Hepatic stellate cell (primary cell): ENCODE data around the gene EXD3.
"Not testable (repeated sequence)": the region's sequence is repeated elsewhere in the genome, so short reads cannot be mapped to it uniquely, and the experiment has no call there.

Experiments used
- DNase-seq: peaks from one replicate; pipeline ENCODE4 v3.0.0; 2011; ENCODE audit warnings: low spot score

Gene EXD3

GRCh38 chr9:137393176-137394150 is 29.5 kb downstream of the EXD3 start:
- no peak for DNase-seq

- no peak for DNase-seq
Observed at GRCh38 chr9:137392232-137393007, 30.5 kb downstream of the EXD3 start.

- no peak for DNase-seq
Observed at GRCh38 chr9:137391411-137391754, 31.6 kb downstream of the EXD3 start.

GRCh38 chr9:137390553-137391410 is 32.2 kb downstream of the EXD3 start:
- DNase-seq = no peak

GRCh38 chr9:137389428-137389746 is 33.6 kb downstream of the EXD3 start:
- no peak for DNase-seq

GRCh38 chr9:137388589-137389427 is 34.2 kb downstream of the EXD3 start:
- no peak for DNase-seq

GRCh38 chr9:137387891-137388560 is 34.9 kb downstream of the EXD3 start:
- no peak for DNase-seq

- DNase-seq = no peak
Observed at GRCh38 chr9:137387114-137387890, 35.7 kb downstream of the EXD3 start.

- not testable (repeated sequence) for DNase-seq
Observed at GRCh38 chr9:137386507-137387113, 36.4 kb downstream of the EXD3 start.

- DNase-seq = no peak
Observed at GRCh38 chr9:137385061-137385655, 37.8 kb downstream of the EXD3 start.

- DNase-seq = no peak
Observed at GRCh38 chr9:137383784-137384756, 38.9 kb downstream of the EXD3 start.

- no peak for DNase-seq
Observed at GRCh38 chr9:137383081-137383783, 39.7 kb downstream of the EXD3 start.

GRCh38 chr9:137382444-137383080 is 40.4 kb downstream of the EXD3 start:
- no peak for DNase-seq

- no peak for DNase-seq
Observed at GRCh38 chr9:137381501-137382443, 41.2 kb downstream of the EXD3 start.

- DNase-seq = no peak
Observed at GRCh38 chr9:137380606-137381005, 42.4 kb downstream of the EXD3 start.

- DNase-seq = no peak
Observed at GRCh38 chr9:137380171-137380570, 42.8 kb downstream of the EXD3 start.
